Sciatic nerve (tissue), 2 donors: ENCODE measurements around the gene PCDHGC4. TPM values are rescaled to one million over a fixed set of nuclear protein-coding genes. Genes with fewer than 3 reads are reported as not detected.

ENCODE experiments used
- ATAC-seq: fragments of 200-7000 bp; cut with Tn5 transposase; one replicate; pipeline ENCODE4 v1.9.1; 2020; ENCODE audit warnings: mild to moderate bottlenecking, moderate library complexity
- DNase-seq: peaks from one replicate; pipeline ENCODE4 v3.0.0-alpha.2; 2020; ENCODE audit warnings: low spot score
- intact Hi-C: fragments of 100-400 bp; cut with DNase I; formaldehyde crosslinking; loops from one replicate; pipeline ENCODE4 v1.14.2; 2022
- total RNA-seq: library from RNA; stranded (reverse); fragmentation: NEBNext Ultra II Directional; extraction: Animal tissue kit (Norgen Biotek cat#: 25700); gene quantifications from one replicate; pipeline ENCODE4 v1.2.1, GENCODE V29; 2021
- donor health status: DM: no; HTN: no; CAD: no.
- donor health status: DM: no; HTN: no; CAD: no.

The PCDHGC4 gene
- total RNA-seq, result 4.5 TPM

DNA sequence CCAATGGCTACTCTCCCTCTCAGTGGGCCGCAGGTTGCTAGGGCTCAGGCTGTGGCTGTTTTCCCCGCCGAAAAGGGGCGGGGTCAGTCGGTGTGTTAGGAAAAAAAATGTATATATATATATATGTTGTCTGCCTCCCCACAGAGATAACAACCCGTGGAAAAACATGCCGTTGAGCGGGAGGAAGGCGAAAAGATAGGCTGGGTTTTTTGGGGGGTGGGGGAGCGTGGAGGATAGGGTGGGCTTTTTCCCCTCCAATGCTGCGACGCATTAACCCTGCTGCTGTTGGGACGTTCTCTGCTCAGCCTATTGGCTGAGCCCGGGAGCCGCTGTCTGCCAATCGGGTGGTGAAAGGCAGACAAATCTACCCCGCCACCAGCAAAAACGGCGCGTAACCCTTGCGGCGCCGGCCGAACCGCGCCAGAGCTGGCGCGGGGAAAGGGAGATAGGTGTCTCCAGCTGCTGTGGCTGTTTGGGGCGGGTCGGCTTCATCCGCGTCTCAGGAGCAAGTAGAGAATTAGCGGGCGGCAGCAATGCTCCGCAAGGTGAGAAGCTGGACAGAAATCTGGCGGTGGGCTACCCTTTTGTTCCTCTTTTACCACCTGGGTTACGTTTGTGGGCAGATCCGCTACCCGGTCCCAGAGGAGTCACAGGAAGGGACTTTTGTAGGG lies at the start of gene PCDHGC4:
Gene PCDHGC4 (plus strand): TSS at position 390 of the 671 bp plus-strand sequence. CDS start 144 bp downstream, at position 534.
- DNase-seq, result no peak
- intact Hi-C loops, result no loop called here

DNA sequence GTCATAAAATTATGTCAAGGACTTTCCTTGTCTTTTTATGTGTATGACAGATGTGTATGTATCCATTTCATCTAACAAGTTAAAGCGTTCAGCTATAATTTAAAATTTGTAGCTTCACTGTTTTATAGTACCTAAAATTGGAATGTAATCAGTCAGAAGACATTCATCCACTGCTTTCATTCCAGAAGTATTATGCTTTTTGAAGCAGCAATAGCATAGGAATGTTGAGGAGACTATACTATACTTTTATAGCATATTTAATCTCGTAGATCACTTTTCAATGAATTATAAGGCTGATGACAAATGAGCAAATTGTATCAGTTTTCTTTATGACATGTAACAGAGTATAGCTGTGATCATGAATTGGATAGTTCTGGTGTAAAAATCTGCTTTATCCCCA lies 47.6 kb upstream of the PCDHGC4 start:
- intact Hi-C loops, result no loop called here
- ATAC-seq, result no peak
- DNase-seq, result no peak

More for the DNA sequence above, at the start of gene PCDHGC4:
- ATAC-seq, result peak; percentile 48

DNA sequence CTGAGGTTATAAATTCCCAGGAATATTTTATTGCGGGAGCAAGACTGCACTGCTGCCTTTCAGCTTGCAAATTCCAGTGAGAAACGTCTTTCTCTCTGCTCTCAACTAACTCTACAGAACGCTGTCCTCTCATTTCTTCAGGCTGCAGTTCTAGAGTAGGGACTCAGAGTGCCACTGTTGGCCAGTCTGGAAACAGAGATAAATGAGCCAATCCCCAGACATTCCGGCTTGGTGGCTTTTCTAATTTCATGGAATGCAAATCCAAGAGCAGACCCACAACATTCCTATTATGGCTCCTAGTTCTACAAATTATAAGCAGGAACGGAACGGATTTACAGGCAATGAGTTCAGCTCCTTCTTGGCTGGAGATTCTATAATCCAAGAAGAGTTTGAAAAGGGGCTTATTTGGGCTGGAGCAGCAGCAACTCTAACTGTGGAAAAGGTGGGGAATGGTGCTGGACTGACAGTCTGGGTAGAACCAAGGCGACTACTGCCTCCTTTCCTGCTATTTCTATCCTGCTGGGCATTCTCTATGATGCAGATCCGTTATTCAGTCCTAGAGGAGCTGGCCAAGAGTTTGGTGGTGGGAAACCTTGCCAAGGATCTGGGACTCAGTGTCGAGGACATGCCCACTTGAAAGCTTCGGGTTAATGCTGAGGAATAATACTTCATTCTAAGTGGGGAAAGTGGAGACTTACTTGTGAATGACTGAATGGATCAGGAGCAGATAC lies 45.3 kb upstream of the PCDHGC4 start:
- ATAC-seq (no peak), DNase-seq (no peak)
- intact Hi-C loops, result no loop called here

DNA sequence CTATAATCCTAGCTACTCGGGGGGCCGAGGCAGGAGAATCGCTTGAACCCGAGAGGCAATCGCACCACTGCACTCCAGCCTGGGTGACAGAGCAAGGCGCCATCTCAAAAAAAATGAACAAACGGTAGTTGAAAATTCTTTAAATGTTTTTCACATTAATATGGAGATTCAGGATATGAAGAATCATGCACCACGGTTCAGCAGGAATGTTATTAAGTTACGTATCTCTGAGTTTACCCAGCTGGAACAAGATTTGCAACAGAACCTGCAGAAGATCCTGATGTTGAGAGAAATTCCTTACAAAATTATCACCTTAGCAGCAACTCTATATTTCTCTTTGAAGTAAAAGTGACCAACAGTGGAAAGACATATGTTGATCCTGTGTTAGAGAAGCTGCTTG lies 44.5 kb upstream of the PCDHGC4 start:
- intact Hi-C loops, result no loop called here
- no peak for DNase-seq
- ATAC-seq, result no peak

DNA sequence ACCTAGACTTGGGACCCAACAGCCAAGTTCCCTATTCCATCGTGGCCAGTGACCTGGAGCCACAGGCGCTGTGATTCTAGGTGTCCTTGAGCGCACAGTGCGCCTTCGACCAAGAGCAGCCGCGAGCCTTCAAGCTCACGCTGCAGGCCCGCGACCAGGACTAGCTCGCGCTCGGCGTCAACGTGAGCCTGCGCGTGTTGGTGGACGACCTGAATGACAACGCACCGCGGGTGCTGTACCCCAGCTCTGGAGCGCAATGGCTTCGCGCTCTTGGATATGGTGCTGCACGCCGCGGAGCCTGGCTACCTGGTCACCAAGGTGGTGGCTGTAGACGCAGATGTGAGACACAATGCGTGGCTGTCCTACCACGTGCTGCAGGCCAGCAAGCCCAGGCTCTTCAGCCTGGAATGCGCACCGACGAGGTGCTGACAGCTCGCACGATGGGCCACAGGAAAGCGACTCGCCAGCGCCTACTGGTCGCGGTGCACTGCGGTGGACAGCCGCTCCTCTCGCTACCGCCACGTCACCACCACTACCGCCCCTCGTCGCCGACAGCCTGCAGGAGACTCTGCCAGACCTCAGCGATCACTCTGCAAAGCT lies 43.2 kb upstream of the PCDHGC4 start:
- DNase-seq (no peak), ATAC-seq (no peak)
- intact Hi-C loops, result no loop called here

DNA sequence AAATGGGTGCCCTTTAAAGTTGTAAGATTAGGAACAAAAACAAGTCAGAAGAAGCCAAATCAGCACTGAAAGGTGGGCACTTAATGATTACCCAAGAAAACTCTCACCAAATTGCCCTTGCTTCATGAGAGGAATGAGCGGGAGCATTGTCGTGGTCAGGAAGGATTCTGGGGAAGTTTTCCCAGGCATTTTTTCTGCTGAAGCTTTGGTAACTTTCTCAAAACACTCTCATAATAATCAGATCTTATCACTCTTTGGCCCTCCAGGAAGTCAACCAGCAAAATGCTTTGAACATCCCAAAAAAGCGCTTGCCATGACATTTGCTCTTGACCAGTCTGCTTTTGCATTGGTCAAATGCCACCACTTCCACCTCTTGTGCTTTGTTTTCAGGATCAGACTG lies 19.5 kb upstream of the PCDHGC4 start:
- DNase-seq, result no peak
- intact Hi-C loops, result no loop called here
- no peak for ATAC-seq

DNA sequence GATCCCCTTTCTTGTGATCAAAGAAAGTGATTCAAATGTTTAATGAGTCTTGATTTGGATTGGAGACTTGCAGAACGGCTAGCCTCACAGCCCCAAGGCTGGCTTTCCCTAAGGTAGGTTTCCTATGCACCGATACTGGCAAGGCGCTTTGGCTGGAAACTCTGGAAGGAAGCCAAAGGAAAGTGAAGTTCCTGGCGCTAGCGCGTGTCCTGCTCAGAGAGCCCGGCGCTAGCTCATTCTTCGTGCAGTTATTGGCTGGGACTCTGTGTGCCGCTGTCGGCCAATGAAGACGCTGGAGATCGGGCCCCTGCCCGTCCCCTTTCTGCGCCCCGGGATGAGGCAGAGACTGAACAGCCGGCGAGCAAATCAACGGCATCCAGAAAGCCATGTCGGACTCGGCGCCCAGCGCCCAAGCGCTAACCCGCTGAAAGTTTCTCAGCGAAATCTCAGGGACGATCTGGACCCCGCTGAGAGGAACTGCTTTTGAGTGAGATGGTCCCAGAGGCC lies 9.2 kb upstream of the PCDHGC4 start, which contains the start of gene PCDHGC3:
Gene PCDHGC3 (plus strand): TSS at position 342 of the 507 bp plus-strand sequence. CDS start 151 bp downstream, at position 493.
- intact Hi-C loops, result no loop called here
- peak; percentile 92 for DNase-seq
- peak; percentile 99 for ATAC-seq

DNA sequence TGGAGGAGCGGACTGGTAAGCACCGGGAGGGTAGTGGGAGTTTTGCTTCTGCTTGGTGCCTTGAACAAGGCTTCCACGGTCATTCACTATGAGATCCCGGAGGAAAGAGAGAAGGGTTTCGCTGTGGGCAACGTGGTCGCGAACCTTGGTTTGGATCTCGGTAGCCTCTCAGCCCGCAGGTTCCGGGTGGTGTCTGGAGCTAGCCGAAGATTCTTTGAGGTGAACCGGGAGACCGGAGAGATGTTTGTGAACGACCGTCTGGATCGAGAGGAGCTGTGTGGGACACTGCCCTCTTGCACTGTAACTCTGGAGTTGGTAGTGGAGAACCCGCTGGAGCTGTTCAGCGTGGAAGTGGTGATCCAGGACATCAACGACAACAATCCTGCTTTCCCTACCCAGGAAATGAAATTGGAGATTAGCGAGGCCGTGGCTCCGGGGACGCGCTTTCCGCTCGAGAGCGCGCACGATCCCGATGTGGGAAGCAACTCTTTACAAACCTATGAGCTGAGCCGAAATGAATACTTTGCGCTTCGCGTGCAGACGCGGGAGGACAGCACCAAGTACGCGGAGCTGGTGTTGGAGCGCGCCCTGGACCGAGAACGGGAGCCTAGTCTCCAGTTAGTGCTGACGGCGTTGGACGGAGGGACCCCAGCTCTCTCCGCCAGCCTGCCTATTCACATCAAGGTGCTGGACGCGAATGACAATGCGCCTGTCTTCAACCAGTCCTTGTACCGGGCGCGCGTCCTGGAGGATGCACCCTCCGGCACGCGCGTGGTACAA lies 8.5 kb upstream of the PCDHGC4 start:
- intact Hi-C loops, result no loop called here
- peak; percentile 78 for DNase-seq

DNA sequence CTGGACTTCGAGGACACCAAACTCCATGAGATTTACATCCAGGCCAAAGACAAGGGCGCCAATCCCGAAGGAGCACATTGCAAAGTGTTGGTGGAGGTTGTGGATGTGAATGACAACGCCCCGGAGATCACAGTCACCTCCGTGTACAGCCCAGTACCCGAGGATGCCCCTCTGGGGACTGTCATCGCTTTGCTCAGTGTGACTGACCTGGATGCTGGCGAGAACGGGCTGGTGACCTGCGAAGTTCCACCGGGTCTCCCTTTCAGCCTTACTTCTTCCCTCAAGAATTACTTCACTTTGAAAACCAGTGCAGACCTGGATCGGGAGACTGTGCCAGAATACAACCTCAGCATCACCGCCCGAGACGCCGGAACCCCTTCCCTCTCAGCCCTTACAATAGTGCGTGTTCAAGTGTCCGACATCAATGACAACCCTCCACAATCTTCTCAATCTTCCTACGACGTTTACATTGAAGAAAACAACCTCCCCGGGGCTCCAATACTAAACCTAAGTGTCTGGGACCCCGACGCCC lies 7.7 kb upstream of the PCDHGC4 start:
- DNase-seq (no peak), ATAC-seq (no peak)
- intact Hi-C loops, result no loop called here

More for the DNA sequence above, 8.5 kb upstream of the PCDHGC4 start:
- peak; percentile 77 for ATAC-seq

DNA sequence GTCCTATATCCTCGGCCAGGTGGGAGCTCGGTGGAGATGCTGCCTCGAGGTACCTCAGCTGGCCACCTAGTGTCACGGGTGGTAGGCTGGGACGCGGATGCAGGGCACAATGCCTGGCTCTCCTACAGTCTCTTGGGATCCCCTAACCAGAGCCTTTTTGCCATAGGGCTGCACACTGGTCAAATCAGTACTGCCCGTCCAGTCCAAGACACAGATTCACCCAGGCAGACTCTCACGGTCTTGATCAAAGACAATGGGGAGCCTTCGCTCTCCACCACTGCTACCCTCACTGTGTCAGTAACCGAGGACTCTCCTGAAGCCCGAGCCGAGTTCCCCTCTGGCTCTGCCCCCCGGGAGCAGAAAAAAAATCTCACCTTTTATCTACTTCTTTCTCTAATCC lies 7.0 kb upstream of the PCDHGC4 start:
- intact Hi-C loops, result no loop called here
- no peak for DNase-seq
- no peak for ATAC-seq

DNA sequence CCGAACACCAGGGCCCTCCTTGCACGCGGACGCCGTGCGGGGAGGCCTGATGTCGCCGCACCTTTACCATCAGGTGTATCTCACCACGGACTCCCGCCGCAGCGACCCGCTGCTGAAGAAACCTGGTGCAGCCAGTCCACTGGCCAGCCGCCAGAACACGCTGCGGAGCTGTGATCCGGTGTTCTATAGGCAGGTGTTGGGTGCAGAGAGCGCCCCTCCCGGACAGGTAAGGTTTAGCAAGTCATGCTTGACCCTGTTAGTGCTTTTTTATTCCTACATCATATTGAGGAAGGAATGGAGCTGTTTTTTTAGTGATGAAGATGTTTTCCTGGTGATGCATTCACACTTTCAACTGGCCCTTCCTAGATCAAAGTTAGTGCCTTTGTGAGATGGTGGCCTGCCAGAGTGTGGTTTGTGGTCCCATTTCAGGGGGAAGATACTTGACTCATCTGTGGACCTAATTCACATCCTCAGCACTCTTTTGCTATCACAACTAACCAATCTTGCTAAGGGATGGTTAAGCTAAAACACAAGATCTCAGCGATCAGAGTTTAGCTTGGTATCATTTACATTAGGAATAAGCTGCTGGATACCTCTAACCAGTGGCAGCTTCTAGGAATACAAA lies 6.4 kb upstream of the PCDHGC4 start:
- DNase-seq (no peak), ATAC-seq (no peak)
- intact Hi-C loops, result no loop called here

DNA sequence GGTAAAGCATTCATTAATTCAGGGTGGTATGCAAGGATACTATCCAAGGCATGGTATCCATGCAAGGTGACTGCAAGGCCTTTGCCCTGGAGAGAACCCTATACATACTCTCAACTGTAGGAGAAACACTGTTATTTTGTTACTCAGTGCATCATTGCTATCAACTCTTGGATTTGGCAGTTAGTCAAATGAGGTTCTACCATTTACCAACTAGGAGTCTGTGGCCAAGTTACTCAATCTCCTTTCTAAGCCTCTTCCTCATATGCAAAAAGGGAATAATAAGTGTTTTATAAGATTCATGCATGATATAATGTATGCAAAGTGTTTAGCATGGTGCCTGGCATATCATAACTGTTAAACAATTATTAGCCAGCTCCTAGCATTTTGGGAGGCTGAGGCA lies 5.1 kb upstream of the PCDHGC4 start:
- intact Hi-C loops, result no loop called here
- ATAC-seq (no peak), DNase-seq (no peak)

DNA sequence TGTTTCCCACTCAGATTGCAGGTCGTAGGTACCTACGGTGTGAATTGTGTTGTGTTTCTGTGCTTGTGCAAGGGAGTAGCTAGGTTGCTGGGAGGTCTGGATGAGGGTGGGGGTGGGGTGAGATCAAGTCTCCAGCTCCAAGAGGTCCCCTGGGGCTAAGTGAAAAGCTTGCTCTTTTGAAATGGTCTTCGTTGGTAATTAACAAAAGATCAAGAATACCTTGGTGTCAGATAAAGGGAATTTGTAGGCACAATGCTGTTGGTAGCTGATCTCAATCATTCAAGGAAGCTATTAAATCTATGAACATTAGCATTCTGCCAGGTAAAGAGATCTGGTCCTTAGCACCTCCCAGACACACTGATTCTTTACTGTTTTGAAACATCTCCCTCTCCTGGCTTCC lies 928 bp upstream of the PCDHGC4 start:
- intact Hi-C loops, result no loop called here
- no peak for DNase-seq
- no peak for ATAC-seq

DNA sequence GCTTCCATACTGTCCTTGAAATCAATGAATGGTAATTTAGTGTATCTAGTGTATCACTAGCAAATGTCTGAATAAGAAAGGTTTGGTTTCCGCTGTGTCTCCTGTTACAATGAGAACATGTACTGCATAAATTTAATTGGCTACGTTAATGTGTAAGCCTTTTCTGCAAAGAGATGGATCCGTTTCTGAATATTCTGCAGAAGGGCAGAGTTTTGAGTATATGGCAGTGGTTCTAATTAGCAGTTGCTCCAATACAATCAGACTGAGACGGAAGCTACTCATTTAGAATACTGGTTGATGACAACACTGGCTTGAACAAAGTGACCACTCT lies 555 bp upstream of the PCDHGC4 start:
- no peak for ATAC-seq
- intact Hi-C loops, result no loop called here

DNA sequence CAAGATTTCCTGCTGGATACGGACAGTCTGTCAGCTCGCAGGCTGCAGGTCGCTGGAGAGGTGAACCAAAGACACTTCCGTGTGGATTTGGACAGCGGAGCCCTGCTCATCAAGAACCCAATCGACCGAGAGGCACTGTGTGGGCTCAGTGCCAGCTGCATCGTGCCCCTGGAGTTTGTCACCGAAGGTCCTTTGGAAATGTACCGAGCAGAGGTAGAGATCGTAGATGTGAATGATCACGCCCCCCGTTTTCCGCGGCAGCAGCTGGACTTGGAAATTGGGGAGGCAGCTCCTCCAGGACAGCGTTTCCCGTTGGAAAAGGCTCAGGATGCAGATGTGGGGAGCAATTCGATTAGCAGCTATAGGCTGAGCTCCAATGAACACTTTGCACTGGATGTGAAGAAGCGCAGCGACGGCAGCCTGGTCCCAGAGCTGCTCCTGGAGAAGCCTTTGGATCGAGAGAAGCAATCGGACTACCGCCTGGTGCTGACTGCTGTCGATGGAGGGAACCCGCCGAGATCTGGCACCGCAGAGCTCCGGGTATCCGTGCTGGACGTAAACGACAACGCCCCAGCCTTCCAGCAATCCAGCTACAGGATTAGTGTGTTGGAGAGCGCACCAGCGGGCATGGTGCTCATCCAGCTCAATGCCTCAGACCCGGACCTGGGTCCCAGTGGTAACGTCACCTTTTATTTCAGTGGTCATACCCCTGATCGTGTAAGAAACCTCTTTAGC lies 658 bp downstream of the PCDHGC4 start:
- intact Hi-C loops, result no loop called here
- ATAC-seq (no peak), DNase-seq (no peak)

More for the DNA sequence above, 555 bp upstream of the PCDHGC4 start:
- no peak for DNase-seq

DNA sequence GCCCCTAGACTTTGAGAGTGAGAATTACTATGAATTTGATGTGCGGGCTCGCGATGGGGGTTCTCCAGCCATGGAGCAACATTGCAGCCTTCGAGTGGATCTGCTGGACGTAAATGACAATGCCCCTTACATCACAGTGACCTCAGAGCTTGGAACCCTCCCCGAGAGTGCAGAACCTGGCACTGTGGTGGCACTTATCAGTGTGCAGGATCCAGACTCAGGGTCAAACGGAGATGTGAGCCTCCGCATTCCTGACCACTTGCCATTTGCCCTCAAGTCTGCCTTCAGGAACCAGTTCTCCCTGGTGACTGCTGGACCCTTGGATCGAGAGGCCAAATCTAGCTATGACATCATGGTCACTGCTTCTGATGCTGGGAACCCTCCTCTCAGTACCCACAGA lies 1.3 kb downstream of the PCDHGC4 start:
- ATAC-seq (no peak), DNase-seq (no peak)
- intact Hi-C loops, result no loop called here

DNA sequence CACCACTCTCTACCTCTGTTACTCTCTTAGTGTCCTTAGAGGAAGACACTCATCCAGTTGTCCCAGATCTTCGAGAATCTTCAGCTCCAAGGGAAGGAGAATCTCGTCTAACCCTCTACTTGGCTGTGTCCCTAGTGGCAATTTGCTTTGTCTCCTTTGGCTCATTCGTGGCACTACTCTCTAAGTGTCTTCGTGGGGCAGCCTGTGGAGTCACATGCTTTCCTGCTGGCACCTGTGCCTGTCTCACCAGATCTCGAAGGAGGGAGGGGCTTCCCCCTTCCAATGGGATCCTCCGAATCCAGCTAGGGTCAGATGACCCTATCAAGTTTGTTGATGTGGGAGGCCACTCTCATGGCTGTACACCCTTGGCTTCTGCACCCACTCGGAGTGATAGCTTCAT lies 2.3 kb downstream of the PCDHGC4 start:
- no peak for ATAC-seq
- intact Hi-C loops, result no loop called here
- no peak for DNase-seq
